GM19240 (cell line): Measurements from ENCODE around the gene MED20.
A peak's percentile ranks its signal among the peaks of the same experiment; 100 is the strongest.

ENCODE experiments used
- DNase-seq: peaks from one replicate; pipeline ENCODE4 v3.0.0; 2011; ENCODE audit warnings: low spot score; ENCODE audit not compliant: insufficient read length

Gene MED20

DNA sequence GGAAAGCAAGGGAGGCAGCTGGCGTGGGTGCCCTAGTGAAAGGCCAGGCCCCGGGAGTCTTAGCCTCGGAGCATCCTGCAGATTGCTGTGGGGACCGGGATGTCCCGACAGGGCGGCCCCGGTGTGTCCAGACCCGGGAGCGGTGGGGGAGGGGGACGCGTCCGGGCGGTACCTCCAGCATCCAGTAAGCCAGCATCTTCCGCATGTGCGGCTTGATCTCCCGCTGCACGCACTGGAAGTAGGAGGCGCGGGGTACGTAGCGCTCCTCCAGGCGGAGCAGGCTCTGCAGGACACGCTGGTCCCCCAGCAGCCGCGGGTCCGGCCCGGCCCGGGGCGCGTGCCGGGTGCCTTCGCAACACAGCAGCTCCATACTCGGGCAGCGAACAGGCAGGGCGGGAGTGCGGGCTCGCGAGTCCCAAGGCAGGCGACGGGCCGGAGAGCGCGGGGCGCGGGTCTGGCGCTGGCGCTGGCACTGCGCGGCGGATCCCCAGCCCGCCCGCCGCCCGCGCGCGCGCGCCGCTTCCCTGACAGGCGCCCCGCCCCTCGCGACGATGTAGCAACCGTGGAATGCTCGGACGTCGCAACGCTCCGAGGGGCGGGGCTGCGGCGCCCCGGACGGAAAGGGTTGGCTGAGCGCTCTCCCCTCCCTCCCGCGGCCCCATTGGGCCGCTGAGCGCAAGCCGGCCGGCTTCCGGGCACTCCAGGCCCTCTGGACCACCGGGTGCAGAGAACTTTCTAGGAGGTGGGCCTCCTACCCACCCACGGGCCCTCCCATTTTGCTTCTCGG, 20.5 kb upstream of the MED20 start, which contains the start of gene CCND3:
TSS of gene CCND3 (minus strand) at position 529 of the 787 bp plus-strand sequence. CDS start at position 370, 159 bp downstream.
- peak; percentile 78 for DNase-seq

DNA sequence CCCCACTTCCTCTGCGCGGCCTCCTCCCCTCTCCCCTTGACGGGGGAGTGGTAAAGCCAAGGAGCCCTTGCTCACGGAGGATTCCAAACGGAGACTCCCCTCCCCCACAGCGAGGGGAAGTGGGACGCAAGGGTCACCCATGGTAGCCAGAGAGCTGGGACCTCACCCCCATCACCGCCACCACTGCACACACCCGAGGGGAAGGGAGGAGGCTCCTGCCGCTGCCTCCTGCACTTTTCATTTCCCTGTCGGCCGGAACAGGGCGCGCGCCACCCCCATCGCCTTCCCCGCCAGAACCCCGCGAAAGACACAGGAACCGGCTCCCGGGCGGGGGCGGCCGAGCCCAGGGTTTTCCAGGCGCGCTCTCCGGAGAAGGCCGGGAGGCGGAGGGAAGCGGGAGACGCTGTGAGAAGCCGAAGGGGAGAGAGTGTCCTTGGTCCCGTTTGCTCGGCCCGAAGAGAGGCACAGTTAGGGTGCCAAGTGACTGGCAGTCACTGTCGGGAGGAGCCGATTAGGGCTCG, 19.9 kb upstream of the MED20 start:
- DNase-seq: no peak

DNA sequence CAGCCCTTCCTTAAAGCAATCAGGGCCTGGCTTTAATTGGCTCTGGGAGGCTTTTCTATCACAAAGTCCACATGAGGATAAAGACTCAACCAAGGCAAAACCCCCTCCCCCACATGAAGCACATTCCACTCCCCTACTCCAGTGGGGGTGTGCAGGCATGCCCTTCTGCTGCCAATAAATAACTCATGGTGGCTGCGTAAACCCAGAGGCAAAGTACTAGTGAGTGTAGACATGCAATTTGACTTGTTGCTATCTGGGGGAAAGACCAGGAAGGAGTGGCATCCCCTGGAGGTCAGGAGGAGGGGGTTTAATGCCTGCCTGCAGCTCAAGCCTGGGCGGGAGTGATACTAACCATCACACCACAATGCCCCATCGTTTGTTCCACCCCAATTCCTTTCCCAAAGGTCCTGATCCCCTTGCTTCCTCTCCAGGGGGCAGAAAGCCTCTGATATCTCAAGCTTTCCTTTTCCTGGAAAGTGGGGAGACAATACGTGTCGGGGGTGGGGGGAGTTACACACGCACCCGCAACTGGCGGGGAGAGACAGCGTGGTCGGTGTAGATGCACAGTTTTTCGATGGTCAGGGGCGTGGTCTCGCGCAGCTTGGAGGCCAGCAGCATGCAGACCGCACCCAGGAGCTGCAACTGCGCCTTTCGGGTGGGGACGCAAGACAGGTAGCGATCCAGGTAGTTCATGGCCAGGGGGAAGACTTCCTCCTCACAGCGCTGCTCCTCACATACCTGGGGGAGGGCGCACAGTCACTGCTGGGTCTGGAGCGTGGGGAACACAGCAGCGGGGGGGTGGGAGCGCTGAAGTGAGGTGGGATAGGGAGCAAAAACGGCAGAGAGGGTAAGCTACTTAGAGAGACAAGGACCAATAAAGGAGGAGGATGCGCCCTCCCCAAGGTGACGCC, 19.2 kb upstream of the MED20 start:
- no peak for DNase-seq

DNA sequence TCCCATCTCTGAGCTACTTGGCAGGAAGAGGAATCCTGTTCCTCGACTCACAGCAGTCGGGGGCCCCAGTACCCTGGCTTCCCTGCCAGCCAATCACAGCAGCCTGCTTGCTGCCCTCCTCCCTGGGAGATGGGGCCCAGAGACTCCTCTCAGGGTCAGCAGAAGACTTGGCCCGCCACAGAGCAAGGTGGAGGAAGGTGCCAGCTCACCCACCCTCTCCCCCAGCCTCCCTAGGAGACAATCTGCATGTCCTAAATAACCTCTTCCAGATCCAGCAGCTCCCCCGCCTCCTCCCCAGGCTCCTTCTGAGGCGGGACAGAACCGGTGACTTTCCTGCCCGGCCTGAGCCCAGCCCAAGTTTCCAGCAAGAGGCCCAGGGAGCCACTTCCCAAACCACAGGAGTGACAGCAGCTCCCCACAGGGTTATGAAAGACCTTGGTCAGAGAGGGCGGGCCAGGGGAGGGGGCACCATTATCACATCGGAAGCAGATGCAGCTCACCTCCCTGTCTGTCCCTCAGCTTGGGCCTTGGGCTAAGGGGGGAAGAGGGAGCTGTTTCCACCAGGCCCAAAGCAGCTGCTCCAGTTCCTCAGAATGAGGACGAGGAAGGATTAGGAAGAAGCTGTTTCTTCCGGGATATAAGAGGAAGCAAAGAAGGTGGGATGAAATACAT, 18.4 kb upstream of the MED20 start:
- no peak for DNase-seq

DNA sequence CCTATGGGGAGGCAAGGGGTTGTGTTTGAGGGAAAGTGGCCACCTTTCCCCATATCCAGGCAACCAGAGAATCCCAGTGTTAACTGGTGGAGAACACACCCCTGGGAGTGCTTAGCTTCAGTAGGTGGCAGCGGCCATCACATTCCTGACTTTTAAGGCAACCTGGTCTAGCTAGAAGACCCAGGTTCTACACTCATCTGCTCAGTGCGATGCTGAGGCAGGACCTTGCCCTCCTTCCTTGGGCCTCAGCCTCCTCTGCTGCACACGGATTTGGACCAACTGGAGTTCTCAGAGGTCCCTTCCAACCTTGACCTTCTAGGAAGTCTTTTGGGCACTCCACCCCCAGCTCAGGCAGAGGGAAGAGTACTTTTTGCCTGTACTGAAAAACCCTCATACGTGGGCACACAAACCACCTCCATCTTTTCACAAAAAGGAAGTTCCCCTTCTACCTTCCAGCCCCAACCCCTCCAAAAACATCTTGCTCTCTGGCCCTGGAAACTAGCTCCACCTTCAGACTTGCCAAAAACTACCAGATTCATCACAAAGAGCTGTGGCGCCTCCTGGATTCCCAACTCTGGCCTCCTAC, 17.7 kb upstream of the MED20 start:
- DNase-seq: no peak

DNA sequence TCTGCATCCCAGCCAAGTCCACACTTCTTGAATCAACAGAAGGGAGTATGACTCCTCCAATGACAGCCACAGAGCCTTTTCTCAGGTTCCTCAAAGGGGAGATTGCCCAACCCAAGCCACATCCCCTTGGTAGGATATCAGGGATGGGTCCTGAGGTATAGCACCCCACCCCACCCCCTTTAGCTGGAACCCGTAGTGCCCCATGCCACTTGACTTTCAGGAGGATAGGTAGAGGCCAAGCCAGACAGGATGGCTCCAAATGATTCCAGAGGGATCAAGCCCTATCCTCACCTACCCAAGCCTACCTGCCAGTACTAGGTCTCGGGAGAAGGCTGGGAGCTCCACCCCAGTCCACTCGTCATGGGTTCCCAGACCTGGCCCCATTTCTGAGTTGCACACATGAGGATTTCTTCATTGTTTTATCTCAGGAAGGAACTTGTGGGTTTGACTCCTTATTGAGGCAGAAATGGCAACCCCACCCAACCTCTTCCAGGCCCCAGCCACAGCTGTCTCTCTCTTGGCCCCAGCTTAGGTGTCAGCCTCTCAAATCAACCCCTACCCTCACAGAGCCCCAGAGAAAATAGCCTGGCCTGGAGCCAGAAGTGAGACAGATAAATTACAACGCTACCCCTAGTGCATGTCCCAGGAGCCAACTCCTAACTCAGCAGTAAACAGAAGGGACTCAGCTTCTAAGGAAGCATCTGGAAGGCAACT, 17.1 kb upstream of the MED20 start:
- DNase-seq: no peak

DNA sequence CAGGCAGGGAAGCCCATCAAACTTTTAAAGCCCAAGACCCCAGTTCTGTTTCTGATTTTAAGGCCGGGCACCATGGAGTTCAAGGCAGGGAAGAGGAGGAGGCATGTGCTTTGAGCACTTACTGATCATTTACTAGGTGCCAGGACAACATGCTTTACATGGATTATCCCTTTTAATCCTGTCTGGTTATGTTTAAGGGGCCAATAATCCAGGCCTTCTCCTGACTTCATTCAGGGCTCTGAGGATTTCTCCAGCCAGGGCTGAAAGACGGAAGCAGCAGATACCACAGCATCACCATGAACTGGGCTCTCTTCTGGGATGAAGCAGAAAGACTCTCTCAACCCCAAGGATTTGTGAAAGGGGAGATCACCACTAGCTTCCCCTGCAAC, 16.5 kb upstream of the MED20 start:
- DNase-seq: no peak

DNA sequence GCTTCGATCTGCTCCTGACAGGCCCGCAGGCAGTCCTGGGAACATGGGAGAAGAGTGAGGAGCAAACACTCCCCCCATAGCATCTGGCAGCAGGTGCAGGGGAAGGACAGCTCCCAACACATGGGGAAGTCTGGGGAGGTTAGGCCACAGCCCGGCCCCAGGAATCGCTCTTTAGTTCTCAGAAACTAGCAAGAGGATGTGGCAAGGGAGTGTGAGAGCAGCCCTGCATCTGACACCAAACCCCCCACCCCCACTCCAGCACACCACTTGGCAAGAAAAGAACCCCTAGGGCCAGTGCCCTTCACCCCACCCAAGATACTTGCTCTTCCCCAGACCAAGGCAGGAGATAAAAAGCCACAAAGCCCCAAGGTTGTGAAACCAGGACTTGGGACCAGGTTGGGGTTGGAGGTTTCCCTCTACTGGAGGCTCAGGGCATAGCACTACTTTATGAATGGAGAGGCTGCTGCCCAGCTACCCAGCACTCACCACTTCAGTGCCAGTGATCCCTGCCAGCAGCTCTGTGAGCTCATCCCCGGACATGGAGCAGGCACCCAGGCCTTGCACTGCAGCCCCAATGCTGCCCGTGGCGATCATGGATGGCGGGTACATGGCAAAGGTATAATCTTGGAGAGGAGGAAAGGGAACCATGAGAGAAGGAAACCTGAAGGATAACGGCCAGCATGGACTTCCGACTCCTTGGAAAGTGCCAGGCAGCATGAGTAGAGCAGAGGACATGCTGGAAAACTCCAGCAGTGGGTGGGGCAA, 15.3 kb upstream of the MED20 start:
- peak; percentile 40 for DNase-seq

DNA sequence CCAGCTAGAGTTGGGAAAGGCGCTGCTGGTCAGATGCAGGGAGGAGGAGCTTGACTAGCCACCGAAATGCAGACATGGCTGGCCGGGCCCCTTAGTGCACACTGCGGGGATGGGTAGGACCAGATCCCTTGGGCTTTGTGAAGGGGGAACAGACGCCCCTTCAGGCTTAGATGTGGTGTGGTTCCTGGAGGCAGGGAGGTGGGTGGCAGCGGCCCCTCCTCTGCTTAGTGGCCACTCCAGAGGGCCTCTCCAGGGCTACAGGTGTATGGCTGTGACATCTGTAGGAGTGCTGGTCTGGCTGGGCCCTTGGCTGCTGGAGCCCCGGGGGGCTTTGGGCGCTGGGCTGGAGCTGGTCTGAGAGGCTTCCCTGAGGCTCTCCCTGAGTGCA, 14.7 kb upstream of the MED20 start:
- DNase-seq: no peak

DNA sequence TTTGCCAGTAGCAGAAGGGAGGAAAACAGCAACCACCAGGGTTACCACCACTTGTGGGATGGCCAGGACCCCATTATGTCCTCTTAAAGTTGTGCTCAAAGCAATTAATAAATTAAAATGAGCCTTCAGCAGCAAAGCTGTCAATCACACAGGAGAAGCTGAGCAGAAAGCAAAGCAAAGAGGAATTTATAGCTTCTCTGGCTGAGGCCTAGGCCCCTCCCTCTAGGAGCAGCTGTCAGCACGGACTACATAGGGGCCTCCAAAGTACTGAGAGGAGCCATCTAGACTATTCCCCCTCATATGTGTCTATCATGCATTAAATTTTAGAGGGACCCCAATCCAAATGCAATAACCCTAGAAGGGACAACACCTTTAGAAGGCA, 14.2 kb upstream of the MED20 start:
- no peak for DNase-seq

DNA sequence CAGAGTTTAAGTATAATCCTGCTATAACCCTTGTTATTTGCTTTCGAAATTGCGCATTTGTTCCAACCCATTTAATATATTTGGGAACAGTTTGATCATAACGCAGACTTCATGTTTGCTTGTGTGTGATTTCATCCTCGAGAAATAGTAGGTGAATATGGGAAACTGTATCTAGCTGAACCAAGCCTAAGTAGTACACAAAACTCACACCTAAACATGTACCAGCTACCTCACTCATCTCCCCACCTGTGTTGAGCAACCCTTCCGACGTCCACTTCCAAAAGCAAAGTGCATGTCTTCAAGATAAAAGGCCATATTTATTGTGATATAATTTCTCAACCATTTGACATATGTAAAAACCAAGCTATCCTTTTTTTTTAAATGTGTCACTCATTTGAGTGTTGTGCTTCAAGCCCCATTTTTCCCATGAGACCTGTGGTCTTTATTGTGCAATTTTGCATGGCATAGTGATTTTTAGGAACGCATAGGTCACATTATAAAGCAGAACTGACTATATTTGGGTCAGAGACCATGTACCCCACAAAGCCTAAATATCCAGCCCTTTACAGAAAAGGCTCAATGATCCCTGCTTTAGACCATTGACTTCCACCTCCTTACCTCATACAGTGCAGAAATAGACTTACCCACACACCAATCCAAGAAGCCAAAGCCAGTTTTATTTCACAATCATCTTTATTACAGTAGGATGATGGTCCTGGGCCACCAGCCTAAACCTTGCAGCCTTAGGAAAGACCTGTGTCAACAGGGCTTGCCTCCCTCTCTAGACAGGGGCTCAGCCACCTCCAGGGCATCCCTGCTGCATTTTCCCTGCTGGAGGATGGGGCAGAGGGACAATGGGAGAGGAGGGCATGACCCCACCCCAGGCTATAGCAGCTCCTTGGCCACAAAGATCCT, 13.6 kb upstream of the MED20 start:
- no peak for DNase-seq

DNA sequence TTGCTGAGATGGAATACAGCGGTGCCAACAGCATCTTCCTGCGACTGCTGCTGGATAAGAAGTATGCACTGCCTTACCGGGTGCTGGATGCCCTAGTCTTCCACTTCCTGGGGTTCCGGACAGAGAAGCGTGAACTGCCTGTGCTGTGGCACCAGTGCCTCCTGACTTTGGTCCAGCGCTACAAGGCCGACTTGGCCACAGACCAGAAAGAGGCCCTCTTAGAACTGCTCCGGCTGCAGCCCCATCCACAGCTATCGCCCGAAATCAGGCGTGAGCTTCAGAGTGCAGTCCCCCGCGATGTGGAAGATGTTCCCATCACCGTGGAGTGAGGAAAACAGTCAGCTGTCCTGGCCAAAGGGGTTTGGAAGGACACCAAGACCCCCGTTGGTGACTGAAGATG, 11.4 kb upstream of the MED20 start:
- DNase-seq: no peak

DNA sequence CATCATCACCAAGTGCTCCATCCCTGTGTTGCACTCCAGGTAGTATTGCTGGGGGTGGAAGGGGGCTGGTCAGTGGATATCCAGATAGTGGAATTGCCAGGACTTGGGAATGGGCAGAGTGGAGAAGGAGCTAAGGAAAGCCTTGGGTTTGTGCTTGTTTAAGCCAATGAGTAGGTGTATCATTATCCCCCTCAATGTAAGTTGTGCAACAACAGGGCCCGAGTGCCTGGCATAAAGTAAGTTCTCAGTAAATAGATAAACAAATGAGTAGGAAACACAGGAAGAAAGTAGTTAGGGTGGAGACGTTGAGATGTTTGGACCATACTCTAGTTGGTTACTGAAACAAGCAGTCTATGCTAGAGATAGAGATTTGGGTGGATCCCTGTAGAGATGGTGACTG, 10.9 kb upstream of the MED20 start:
- DNase-seq: no peak

DNA sequence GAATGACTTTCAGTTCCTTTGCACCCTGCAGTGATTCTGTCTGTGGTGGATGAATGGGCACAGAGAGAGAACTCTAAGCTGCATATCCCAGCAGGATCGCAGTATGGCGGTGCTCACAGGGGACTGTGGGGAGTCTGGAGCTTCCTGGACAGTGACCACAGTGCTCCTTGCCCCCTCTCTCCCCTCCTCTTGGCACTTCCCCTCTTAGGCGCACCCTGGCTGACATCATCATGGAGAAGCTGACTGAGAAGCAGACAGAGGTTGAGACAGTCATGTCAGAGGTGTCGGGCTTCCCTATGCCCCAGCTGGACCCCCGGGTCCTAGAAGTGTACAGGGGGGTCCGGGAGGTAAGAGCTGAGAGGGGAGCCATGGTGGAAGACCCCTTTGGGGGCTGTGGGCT, 9.0 kb upstream of the MED20 start:
- DNase-seq: no peak

DNA sequence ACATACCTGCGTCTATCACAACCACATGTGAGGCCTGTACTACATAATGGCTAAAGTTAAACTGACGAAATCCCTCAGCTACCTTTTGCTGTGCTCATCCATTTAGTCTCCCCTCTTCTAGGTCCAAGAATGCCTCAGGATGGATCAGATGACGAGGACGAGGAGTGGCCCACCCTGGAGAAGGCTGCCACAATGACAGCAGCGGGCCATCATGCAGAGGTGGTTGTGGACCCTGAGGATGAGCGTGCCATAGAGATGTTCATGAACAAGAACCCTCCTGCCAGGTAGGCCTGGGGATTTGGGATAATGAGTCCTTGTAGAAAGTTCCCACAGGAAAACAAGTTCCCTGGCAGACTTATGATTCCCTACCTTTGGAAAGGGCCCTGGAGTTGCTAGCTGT, 6.3 kb upstream of the MED20 start:
- no peak for DNase-seq

DNA sequence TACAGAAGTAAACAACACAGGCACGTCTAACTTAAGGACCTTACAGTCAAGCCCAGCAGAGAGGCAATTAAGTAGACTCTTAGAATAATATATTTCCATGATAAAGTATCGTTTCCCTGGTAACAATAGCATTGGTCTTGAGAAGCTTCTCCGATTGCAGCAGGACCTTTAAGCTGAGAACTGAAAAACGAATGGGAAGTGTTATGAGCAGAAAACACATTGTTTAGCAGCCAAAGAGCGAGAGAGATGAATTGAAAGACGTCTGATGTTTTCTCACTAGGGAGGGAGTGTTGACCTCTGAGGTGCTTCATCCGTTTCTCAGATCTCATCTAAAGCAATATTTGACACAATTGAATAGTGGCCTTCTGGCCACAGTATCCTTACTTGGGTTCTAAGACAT, 1.2 kb upstream of the MED20 start:
- no peak for DNase-seq

DNA sequence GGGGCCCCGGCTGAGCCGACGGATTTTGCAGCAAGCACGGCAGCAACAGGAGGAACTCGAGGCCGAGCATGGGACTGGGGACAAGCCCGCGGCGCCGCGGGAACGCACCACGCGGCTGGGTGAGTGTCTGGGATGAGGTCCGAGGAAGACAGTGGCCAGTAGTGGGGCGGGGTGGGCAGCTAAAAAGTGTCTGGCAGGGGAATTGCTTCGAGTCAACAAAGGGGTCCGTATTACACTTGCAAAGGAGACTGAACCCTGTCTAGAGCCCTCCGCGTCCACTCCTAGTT, 716 bp upstream of the MED20 start:
- no peak for DNase-seq

DNA sequence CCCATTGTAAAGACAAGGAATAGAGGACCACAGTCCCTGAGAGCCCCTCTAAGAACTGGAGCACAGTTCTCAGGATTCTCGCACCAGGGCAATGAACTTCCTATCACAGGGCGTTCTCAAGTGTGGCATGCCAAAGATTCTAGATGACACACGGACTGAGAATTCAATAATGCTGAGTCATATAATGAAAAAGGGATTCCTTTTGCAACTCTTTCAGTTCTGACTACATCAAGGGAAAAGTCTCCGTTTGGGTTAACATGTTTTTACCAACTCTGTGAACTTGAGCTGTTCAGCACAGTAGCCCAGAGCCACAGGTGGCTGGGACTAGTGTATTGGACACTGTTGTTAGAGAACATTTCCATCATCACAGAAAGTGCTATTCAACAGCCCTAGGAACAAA, 3.4 kb downstream of the MED20 start:
- DNase-seq: no peak

DNA sequence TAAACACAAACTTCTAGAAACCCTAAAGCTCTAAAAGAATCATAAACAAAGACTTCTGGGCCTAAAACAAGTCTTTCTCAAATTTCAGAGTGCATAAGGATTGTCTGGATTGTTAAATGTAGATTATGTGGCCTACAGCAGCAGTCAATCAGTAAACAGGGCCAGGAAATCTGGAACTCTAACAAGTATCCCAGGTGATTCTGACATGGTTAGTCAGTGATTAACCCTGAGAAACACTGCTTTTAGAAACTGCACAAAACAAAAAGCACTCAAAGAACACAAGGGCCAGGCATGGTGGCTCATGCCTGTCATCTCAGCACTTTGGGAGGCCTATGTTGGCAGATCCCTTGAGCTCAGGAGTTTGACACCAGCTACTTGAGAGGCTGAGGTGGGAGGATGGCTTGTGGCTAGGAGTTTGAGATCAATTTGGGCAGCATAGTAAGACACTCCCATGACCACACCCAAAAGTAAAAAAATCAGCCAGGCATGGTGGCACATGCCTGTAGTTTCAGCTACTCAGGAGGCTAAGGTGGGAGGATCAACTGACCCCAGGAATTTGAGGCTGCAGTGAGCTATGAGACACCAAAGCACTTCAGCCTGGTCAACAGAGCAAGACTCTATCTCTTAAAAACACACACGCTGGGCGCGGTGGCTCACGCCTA, 5.9 kb downstream of the MED20 start:
- no peak for DNase-seq
